HepG2 (cell line): ENCODE data around the gene MRPL27. TPM values are rescaled to one million over a fixed set of nuclear protein-coding genes. Genes with fewer than 3 reads are reported as not detected.

ENCODE experiments used
- ADNP ChIP-seq: sonication (generic); formaldehyde crosslinking; IDR thresholded peaks from 2 replicates; pipeline ENCODE4 v1.4.0; 2020; ENCODE audit warnings: missing genetic modification reagents
- FOSL1 ChIP-seq: sonication (generic); formaldehyde crosslinking; IDR thresholded peaks from 2 replicates; pipeline ENCODE4 v1.9.0; 2021; ENCODE audit warnings: missing genetic modification reagents, borderline replicate concordance
- POLR2AphosphoS2 ChIP-seq: IDR thresholded peaks from 2 replicates; pipeline ENCODE4 v1.6.1; 2011; ENCODE audit warnings: low read depth, low read length, improper control_type of control experiment
- SALL2 ChIP-seq: sonication (generic); formaldehyde crosslinking; IDR thresholded peaks from 2 replicates; pipeline ENCODE4 v1.8.1; 2023; ENCODE audit warnings: mild to moderate bottlenecking, missing genetic modification reagents, inconsistent platforms
- ZKSCAN8 ChIP-seq: IDR thresholded peaks from 2 replicates; pipeline ENCODE4 v1.6.1; 2016; ENCODE audit warnings: borderline replicate concordance, missing genetic modification reagents, missing compliant biosample characterization
- ZNF484 ChIP-seq: sonication (generic); formaldehyde crosslinking; IDR thresholded peaks from 2 replicates; pipeline ENCODE4 v1.5.1; 2020; ENCODE audit warnings: mild to moderate bottlenecking, low read depth, missing genetic modification reagents, borderline replicate concordance
- ZNF615 ChIP-seq: sonication (generic); formaldehyde crosslinking; IDR thresholded peaks from 2 replicates; pipeline ENCODE4 v1.5.0; 2020; ENCODE audit warnings: mild to moderate bottlenecking, missing genetic modification reagents, borderline replicate concordance
- ZSCAN21 ChIP-seq: sonication (generic); formaldehyde crosslinking; IDR thresholded peaks from 2 replicates; pipeline ENCODE4 v1.8.0; 2022; ENCODE audit warnings: mild to moderate bottlenecking, missing genetic modification reagents, moderate library complexity, borderline replicate concordance
- polyA plus RNA-seq, 8 experiments: library from polyadenylated mRNA; depleted of rRNA in 3 of 8; stranded (reverse) in 7 of 8; unstranded in 1 of 8; fragments of >200 nt; fragmentation: Illumina TruSeq in 4 of 8; extraction: Trizol in 4 of 8; gene quantifications; 2 replicates each; pipeline versions ENCODE4 v1.2.1 to v1.2.3, GENCODE V29; 2011 to 2016; ENCODE audit warnings: low read depth in 4 of 8, missing spikeins in 1 of 8, mixed read lengths in 1 of 8; ENCODE audit not compliant: insufficient read depth in 1 of 8
- total RNA-seq, 5 experiments: library from RNA; depleted of rRNA; stranded (reverse); fragments of >200 nt; fragmentation: Illumina TruSeq; extraction: Trizol; gene quantifications; 2 replicates each; pipeline ENCODE4 v1.2.3, GENCODE V29; 2016; ENCODE audit warnings: low read depth in 1 of 5
- TF ChIP-seq, protein P1 (sequence below): sonication (generic); formaldehyde crosslinking; IDR thresholded peaks from 2 replicates; pipeline ENCODE4 v1.5.0; 2020; ENCODE audit warnings: mild to moderate bottlenecking, missing genetic modification reagents
- TF ChIP-seq, protein P2 (sequence below): sonication (generic); formaldehyde crosslinking; IDR thresholded peaks from 2 replicates; pipeline ENCODE4 v1.8.0; 2022; ENCODE audit warnings: mild to moderate bottlenecking, missing genetic modification reagents; ENCODE audit not compliant: insufficient replicate concordance
- TF ChIP-seq, protein P3 (sequence below): sonication (generic); formaldehyde crosslinking; IDR thresholded peaks from 2 replicates; pipeline ENCODE4 v1.4.0; 2020; ENCODE audit warnings: missing genetic modification reagents
- TF ChIP-seq, protein P4 (sequence below): sonication (generic); formaldehyde crosslinking; conservative IDR thresholded peaks from 2 replicates; pipeline ENCODE4 v1.8.0; 2022; ENCODE audit warnings: mild to moderate bottlenecking, moderate library complexity, missing genetic modification reagents
- TF ChIP-seq, protein P5 (sequence below): sonication (generic); formaldehyde crosslinking; IDR thresholded peaks from 2 replicates; pipeline ENCODE4 v1.4.0; 2020; ENCODE audit warnings: missing genetic modification reagents, borderline replicate concordance
- TF ChIP-seq, protein P6 (sequence below): sonication (generic); formaldehyde crosslinking; IDR thresholded peaks from 2 replicates; pipeline ENCODE4 v1.4.0; 2020; ENCODE audit warnings: missing genetic modification reagents; ENCODE audit errors: not compliant biosample characterization
- TF ChIP-seq, protein P7 (sequence below): sonication (generic); formaldehyde crosslinking; IDR thresholded peaks from 2 replicates; pipeline ENCODE4 v1.5.0; 2020; ENCODE audit warnings: missing genetic modification reagents

The MRPL27 gene
- total and polyA plus RNA-seq, 2 of the 13 experiments (the other 11 are each of a cell fraction or from before 2014, with no cell fraction given): 137 to 217 TPM

DNA sequence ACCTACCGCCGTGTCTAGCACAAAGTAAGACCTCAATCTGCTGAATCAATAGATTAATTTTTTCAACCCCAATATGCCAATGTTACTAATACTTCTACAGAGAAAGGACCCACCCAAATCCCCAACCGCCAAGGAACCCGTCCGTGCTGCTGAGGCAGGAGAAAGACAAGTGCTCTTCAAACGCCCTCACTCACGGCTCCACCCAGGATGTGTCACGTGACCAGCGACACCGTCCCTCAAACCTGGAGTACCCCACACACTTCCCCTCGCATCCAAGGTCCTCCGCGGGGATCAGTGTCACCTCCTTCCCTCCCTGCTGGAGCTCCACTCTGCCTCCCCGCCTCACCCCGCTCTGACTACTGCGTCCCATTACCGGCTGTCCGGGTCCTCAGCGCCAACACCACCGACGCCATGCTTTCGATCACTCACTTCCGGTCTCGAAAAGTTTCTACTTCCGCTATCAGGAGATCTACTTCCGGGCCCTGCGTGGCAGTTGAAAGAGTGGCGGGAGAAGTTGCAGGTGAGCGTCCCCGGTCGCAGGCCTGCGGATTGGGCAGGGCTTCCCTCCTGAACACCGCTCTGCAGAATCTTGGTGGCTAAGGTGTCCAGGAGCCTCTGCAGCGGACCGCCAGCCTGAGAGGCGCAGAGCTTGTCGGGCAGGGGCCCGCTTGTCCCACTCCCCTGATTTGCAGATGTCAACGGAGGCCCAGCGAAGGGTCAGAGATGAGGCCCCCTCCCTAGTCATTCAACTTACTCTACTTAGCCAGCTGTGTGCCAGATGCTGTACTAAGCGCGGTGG, at the start of gene MRPL27, which contains the start of gene EME1 (continued):
- TF ChIP-seq, protein P1, sequence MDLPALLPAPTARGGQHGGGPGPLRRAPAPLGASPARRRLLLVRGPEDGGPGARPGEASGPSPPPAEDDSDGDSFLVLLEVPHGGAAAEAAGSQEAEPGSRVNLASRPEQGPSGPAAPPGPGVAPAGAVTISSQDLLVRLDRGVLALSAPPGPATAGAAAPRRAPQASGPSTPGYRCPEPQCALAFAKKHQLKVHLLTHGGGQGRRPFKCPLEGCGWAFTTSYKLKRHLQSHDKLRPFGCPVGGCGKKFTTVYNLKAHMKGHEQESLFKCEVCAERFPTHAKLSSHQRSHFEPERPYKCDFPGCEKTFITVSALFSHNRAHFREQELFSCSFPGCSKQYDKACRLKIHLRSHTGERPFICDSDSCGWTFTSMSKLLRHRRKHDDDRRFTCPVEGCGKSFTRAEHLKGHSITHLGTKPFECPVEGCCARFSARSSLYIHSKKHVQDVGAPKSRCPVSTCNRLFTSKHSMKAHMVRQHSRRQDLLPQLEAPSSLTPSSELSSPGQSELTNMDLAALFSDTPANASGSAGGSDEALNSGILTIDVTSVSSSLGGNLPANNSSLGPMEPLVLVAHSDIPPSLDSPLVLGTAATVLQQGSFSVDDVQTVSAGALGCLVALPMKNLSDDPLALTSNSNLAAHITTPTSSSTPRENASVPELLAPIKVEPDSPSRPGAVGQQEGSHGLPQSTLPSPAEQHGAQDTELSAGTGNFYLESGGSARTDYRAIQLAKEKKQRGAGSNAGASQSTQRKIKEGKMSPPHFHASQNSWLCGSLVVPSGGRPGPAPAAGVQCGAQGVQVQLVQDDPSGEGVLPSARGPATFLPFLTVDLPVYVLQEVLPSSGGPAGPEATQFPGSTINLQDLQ: peak; percentile 94
- peak; percentile 98 for TF ChIP-seq ZSCAN21 (CRISPR knock-in tag)
- peak; percentile 94 for TF ChIP-seq POLR2AphosphoS2
- TF ChIP-seq ZNF484: 0 out of 2 replicates have a peak, but pooled peaks have one; percentile 40
- TF ChIP-seq, protein P2, sequence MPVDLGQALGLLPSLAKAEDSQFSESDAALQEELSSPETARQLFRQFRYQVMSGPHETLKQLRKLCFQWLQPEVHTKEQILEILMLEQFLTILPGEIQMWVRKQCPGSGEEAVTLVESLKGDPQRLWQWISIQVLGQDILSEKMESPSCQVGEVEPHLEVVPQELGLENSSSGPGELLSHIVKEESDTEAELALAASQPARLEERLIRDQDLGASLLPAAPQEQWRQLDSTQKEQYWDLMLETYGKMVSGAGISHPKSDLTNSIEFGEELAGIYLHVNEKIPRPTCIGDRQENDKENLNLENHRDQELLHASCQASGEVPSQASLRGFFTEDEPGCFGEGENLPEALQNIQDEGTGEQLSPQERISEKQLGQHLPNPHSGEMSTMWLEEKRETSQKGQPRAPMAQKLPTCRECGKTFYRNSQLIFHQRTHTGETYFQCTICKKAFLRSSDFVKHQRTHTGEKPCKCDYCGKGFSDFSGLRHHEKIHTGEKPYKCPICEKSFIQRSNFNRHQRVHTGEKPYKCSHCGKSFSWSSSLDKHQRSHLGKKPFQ (CRISPR knock-in tag): peak; percentile 94
- peak; percentile 94 for TF ChIP-seq SALL2 (CRISPR knock-in tag)
- TF ChIP-seq FOSL1 (CRISPR knock-in tag): no peak
- TF ChIP-seq ZKSCAN8 (CRISPR knock-in tag): peak; percentile 81; the same call in 1 of the 2 replicates
- TF ChIP-seq, protein P3, sequence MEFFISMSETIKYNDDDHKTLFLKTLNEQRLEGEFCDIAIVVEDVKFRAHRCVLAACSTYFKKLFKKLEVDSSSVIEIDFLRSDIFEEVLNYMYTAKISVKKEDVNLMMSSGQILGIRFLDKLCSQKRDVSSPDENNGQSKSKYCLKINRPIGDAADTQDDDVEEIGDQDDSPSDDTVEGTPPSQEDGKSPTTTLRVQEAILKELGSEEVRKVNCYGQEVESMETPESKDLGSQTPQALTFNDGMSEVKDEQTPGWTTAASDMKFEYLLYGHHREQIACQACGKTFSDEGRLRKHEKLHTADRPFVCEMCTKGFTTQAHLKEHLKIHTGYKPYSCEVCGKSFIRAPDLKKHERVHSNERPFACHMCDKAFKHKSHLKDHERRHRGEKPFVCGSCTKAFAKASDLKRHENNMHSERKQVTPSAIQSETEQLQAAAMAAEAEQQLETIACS: peak; percentile 18; the same call in 1 of the 2 replicates
- TF ChIP-seq, protein P4, sequence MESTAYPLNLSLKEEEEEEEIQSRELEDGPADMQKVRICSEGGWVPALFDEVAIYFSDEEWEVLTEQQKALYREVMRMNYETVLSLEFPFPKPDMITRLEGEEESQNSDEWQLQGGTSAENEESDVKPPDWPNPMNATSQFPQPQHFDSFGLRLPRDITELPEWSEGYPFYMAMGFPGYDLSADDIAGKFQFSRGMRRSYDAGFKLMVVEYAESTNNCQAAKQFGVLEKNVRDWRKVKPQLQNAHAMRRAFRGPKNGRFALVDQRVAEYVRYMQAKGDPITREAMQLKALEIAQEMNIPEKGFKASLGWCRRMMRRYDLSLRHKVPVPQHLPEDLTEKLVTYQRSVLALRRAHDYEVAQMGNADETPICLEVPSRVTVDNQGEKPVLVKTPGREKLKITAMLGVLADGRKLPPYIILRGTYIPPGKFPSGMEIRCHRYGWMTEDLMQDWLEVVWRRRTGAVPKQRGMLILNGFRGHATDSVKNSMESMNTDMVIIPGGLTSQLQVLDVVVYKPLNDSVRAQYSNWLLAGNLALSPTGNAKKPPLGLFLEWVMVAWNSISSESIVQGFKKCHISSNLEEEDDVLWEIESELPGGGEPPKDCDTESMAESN: peak; percentile 97
- TF ChIP-seq, protein P5, sequence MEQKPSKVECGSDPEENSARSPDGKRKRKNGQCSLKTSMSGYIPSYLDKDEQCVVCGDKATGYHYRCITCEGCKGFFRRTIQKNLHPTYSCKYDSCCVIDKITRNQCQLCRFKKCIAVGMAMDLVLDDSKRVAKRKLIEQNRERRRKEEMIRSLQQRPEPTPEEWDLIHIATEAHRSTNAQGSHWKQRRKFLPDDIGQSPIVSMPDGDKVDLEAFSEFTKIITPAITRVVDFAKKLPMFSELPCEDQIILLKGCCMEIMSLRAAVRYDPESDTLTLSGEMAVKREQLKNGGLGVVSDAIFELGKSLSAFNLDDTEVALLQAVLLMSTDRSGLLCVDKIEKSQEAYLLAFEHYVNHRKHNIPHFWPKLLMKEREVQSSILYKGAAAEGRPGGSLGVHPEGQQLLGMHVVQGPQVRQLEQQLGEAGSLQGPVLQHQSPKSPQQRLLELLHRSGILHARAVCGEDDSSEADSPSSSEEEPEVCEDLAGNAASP (CRISPR knock-in tag): peak; percentile 77; the same call in 1 of the 2 replicates
- no peak for TF ChIP-seq ADNP (CRISPR knock-in tag)
- TF ChIP-seq ZNF615 (CRISPR knock-in tag): peak; percentile 93; the same call in 1 of the 2 replicates
- TF ChIP-seq, protein P6, sequence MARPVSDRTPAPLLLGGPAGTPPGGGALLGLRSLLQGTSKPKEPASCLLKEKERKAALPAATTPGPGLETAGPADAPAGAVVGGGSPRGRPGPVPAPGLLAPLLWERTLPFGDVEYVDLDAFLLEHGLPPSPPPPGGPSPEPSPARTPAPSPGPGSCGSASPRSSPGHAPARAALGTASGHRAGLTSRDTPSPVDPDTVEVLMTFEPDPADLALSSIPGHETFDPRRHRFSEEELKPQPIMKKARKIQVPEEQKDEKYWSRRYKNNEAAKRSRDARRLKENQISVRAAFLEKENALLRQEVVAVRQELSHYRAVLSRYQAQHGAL: no peak
- TF ChIP-seq, protein P7, sequence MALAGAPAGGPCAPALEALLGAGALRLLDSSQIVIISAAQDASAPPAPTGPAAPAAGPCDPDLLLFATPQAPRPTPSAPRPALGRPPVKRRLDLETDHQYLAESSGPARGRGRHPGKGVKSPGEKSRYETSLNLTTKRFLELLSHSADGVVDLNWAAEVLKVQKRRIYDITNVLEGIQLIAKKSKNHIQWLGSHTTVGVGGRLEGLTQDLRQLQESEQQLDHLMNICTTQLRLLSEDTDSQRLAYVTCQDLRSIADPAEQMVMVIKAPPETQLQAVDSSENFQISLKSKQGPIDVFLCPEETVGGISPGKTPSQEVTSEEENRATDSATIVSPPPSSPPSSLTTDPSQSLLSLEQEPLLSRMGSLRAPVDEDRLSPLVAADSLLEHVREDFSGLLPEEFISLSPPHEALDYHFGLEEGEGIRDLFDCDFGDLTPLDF (CRISPR knock-in tag): peak; percentile 92
